GM12878 (cell line): ENCODE measurements around the gene BIRC6. TPM values are rescaled to one million over a fixed set of nuclear protein-coding genes. Genes with fewer than 3 reads are reported as not detected.

Experiments used
- ATAC-seq: fragments of 200-7000 bp; cut with Tn5 transposase; 3 replicates; pipeline ENCODE4 v1.9.1; 2020; ENCODE audit warnings: mild to moderate bottlenecking, moderate library complexity
- BruUV-seq: library from RNA; stranded (reverse); fragments of 400-500 nt; replicated peaks from 2 replicates; lab custom pipeline; 2021; lab: Mats Ljungman, UMichigan
- CTCF ChIA-PET: fragments of 300-600 bp; sonication (Branson Sonifier 250); formaldehyde crosslinking; extraction: SDS; loops from one replicate; lab custom pipeline; 2021; ENCODE audit warnings: inconsistent platforms; lab: Yijun Ruan, JAX
- POLR2A ChIA-PET: fragments of 350-600 bp; formaldehyde crosslinking; extraction: SDS; loops from one replicate; lab custom pipeline; 2021; ENCODE audit warnings: inconsistent platforms; lab: Charles Lee
- RAD21 ChIA-PET: fragments of 300-600 bp; sonication (Branson Sonifier 250); formaldehyde crosslinking; loops from one replicate; lab custom pipeline; 2023; ENCODE audit warnings: antibody characterized with exemption; ENCODE audit not compliant: unreplicated experiment; lab: Charles Lee
- SMC1A ChIA-PET: fragments of 300-600 bp; sonication (Branson Sonifier 250); formaldehyde crosslinking; loops from one replicate; lab custom pipeline; 2023; ENCODE audit not compliant: unreplicated experiment, uncharacterized antibody; lab: Charles Lee
- DNase-seq: peaks from one replicate; pipeline ENCODE4 v3.0.0-alpha.2; 2011; ENCODE audit warnings: low read depth, low spot score
- FAIRE-seq: peaks from 3 replicates; lab custom pipeline; 2011; peaks lifted over from hg19 to GRCh38; lab: Jason Lieb, UNC
- H2AFZ ChIP-seq: 2 replicates; pipeline ENCODE4 v1.6.0; 2011; ENCODE audit warnings: low read depth, low read length, control low read depth; ENCODE audit not compliant: control insufficient read depth
- H3K27ac ChIP-seq: 2 replicates; pipeline ENCODE4 v1.5.1; 2011; ENCODE audit warnings: control low read depth; ENCODE audit not compliant: control insufficient read depth, insufficient read depth
- H3K27me3 ChIP-seq, 2 experiments: replicated peaks in 1 of 2; 2 replicates each; pipeline versions ENCODE4 v1.6.0 to v1.6.1; 2011; ENCODE audit warnings: low read length in 1 of 2; ENCODE audit not compliant: control insufficient read depth in 2 of 2, insufficient read depth in 2 of 2
- H3K36me3 ChIP-seq, 2 experiments: 2 replicates each; pipeline ENCODE4 v1.5.1; 2011; ENCODE audit warnings: low read length in 1 of 2; ENCODE audit not compliant: control insufficient read depth in 2 of 2, insufficient read depth in 2 of 2
- H3K4me1 ChIP-seq: 2 replicates; pipeline ENCODE4 v1.6.1; 2011; ENCODE audit warnings: mild to moderate bottlenecking, low read length, moderate library complexity, mixed read lengths; ENCODE audit not compliant: control insufficient read depth, insufficient read depth
- H3K4me2 ChIP-seq: 2 replicates; pipeline ENCODE4 v1.6.0; 2011; ENCODE audit warnings: control low read depth; ENCODE audit not compliant: control insufficient read depth, insufficient read depth
- H3K4me3 ChIP-seq: fragments of 200-600 bp; sonication (generic); 2 replicates; pipeline ENCODE4 v1.5.1; 2016
- H3K79me2 ChIP-seq: 2 replicates; pipeline ENCODE4 v1.6.0; 2011; ENCODE audit warnings: low read length; ENCODE audit not compliant: control insufficient read depth, insufficient read depth
- H3K9ac ChIP-seq: 2 replicates; pipeline ENCODE4 v1.8.0; 2011; ENCODE audit warnings: low read length, control low read depth, mixed read lengths; ENCODE audit not compliant: control insufficient read depth, insufficient read depth
- H3K9me3 ChIP-seq: replicated peaks from 3 replicates; pipeline ENCODE4 v1.5.1; 2011; ENCODE audit warnings: mild to moderate bottlenecking, low read length; ENCODE audit not compliant: control insufficient read depth, insufficient read depth
- H4K20me1 ChIP-seq: 2 replicates; pipeline ENCODE4 v1.6.0; 2011; ENCODE audit not compliant: control insufficient read depth, insufficient read depth
- MEF2A ChIP-seq: IDR thresholded peaks from 2 replicates; pipeline ENCODE4 v1.6.1; 2011; ENCODE audit warnings: low read depth, mild to moderate bottlenecking, low read length, moderate library complexity; ENCODE audit not compliant: insufficient read depth
- MTA2 ChIP-seq: fragments of 450-650 bp; IDR thresholded peaks from 2 replicates; pipeline ENCODE4 v1.6.1; 2016; ENCODE audit warnings: low read depth, mild to moderate bottlenecking, moderate library complexity
- RAD21 ChIP-seq: IDR thresholded peaks from 2 replicates; pipeline ENCODE4 v1.6.1; 2011; ENCODE audit warnings: mild to moderate bottlenecking, low read depth, low read length, moderate library complexity; ENCODE audit not compliant: insufficient read depth
- SMC3 ChIP-seq: IDR thresholded peaks from 2 replicates; pipeline ENCODE4 v1.6.1; 2011; ENCODE audit warnings: low read length, improper control_type of control experiment, borderline replicate concordance
- SPI1 ChIP-seq: IDR thresholded peaks from 2 replicates; pipeline ENCODE4 v1.6.1; 2011; ENCODE audit warnings: low read depth, mild to moderate bottlenecking, low read length, moderate library complexity, borderline replicate concordance; ENCODE audit not compliant: insufficient read depth
- ZNF24 ChIP-seq: fragments of 450-650 bp; IDR thresholded peaks from 2 replicates; pipeline ENCODE4 v1.6.1; 2017; ENCODE audit warnings: antibody characterized with exemption, mild to moderate bottlenecking
- WGBS: methylation state at CpG from one replicate; pipeline ENCODE4 v1.1.6; 2016; ENCODE audit warnings: low lambda C conversion rate; ENCODE audit not compliant: insufficient replicate concordance, insufficient coverage; ENCODE audit errors: missing lambda C conversion rate; 5-methylcytosine and 5-hydroxymethylcytosine counted together
- in situ Hi-C: fragments of 300-500 bp; cut with MboI; formaldehyde crosslinking; loops from 9 replicates; pipeline ENCODE4 v1.14.3; 2018; ENCODE audit warnings: mixed read lengths
- intact Hi-C: fragments of 100-400 bp; cut with micrococcal nuclease; formaldehyde crosslinking; loops from one replicate; pipeline ENCODE4 v1.14.2; 2022; ENCODE audit not compliant: unreplicated experiment
- polyA plus RNA-seq, 11 experiments: library from polyadenylated mRNA; depleted of rRNA in 4 of 11; unstranded in 6 of 11; stranded (reverse) in 5 of 11; fragments of >200 nt; fragmentation: Nextera tagmentation in 4 of 11; fragmentation: Illumina TruSeq in 1 of 11; extraction: Ambion mirVana in 4 of 11; extraction: Trizol in 1 of 11; gene quantifications; 1 replicate in 1 of 11; 2 replicates in 10 of 11; pipeline versions ENCODE4 v1.2.1 to v1.2.3, GENCODE V29; 2011 to 2016; ENCODE audit warnings: inconsistent platforms in 2 of 11, missing spikeins in 2 of 11, low read depth in 1 of 11
- total RNA-seq, 4 experiments: library from RNA; depleted of rRNA in 3 of 4; stranded (reverse); fragments of >200 nt in 3 of 4; fragmentation: Illumina TruSeq in 1 of 4; extraction: Trizol in 1 of 4; gene quantifications; 2 replicates each; pipeline versions ENCODE4 v1.2.1 to v1.2.3, GENCODE V29; 2013 to 2021
- TF ChIP-seq, protein P1 (sequence below), 3 experiments: IDR thresholded peaks in 2 of 3; conservative IDR thresholded peaks in 1 of 3; 2 replicates each; pipeline ENCODE4 v1.5.1; 2011; ENCODE audit warnings: low read depth in 3 of 3, low read length in 3 of 3, mild to moderate bottlenecking in 3 of 3, control low read depth in 2 of 3, moderate library complexity in 2 of 3, inconsistent platforms in 1 of 3, mixed read lengths in 1 of 3; ENCODE audit not compliant: control insufficient read depth in 2 of 3, insufficient read depth in 1 of 3; ENCODE audit errors: extremely low read depth in 1 of 3

The BIRC6 gene
- total and polyA plus RNA-seq, 10 of the 15 experiments (the other 5 are each of a cell fraction or from before 2014, with no cell fraction given) = 18.8 to 118 (median 55.0) TPM

DNA sequence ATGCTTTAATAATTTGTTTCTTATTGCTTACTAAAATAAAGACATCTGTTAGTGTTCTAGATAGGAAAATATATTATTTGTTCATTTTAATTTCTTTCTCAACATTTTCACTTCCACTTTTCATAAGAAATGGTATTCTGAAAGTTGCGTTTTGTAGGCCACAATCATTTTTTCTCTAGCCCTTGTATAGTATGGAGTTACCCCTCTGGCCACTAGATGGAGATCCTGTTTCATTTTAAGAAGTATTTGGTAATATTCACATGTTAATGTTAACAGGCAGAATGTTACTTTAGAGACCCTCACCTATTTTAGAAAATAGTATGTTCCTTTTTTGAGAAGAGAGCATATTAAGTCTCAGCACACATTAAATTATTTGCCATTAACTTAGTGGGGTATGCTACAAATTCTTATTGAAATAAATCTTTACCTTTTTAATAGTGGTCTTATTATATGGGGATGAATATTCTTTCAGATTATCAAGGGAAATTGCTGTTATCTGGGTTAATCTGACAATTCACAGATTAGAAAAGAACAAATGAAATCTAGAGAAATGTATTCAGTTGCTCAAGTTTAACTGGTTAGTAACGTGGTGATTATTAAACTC lies 197.1 kb downstream of the BIRC6 start:
- no TSS peak for BruUV-seq
- intact Hi-C loops (loop anchor here (5.0 to 10.0 kb wide), 3 partner anchors 393 to 1031 kb away; partner anchors contain the start of gene LTBP1), in situ Hi-C loops (loop anchor here (10.0 kb wide), 1 partner anchor 821 kb away; no protein-coding TSS in a partner anchor)
- WGBS = 50% methylated on average over 2 of the region's 2 CpGs
- FAIRE-seq (peak; percentile 70), ATAC-seq (peak; percentile 99), DNase-seq (peak; percentile 19)
- H3K36me3 ChIP-seq = peaks cover 0 to 12% of the 10 kb centered on the region in 2 experiments; a peak in 2 of 4 replicates
- peaks cover 4% of the 10 kb centered on the region for H3K4me1 ChIP-seq
- H4K20me1 ChIP-seq = no peaks in the 10 kb centered on the region
- H2AFZ ChIP-seq = no peak overlapping the region
- ChIA-PET RAD21 (no interaction called here), POLR2A (no interaction called here), CTCF (interaction anchor here (1.0 kb wide), 1 partner anchor 40 kb away, joined by 3 read pairs; no protein-coding TSS in a partner anchor)
- no peaks in the 10 kb centered on the region for H3K9me3 ChIP-seq
- H3K27me3 ChIP-seq = no peaks in the 10 kb centered on the region
- H3K9ac ChIP-seq = no peak overlapping the region
- H3K79me2 ChIP-seq = no peaks in the 10 kb centered on the region
- H3K4me3 ChIP-seq = no peak overlapping the region
- H3K4me2 ChIP-seq = no peak overlapping the region
- TF ChIP-seq, protein P1, sequence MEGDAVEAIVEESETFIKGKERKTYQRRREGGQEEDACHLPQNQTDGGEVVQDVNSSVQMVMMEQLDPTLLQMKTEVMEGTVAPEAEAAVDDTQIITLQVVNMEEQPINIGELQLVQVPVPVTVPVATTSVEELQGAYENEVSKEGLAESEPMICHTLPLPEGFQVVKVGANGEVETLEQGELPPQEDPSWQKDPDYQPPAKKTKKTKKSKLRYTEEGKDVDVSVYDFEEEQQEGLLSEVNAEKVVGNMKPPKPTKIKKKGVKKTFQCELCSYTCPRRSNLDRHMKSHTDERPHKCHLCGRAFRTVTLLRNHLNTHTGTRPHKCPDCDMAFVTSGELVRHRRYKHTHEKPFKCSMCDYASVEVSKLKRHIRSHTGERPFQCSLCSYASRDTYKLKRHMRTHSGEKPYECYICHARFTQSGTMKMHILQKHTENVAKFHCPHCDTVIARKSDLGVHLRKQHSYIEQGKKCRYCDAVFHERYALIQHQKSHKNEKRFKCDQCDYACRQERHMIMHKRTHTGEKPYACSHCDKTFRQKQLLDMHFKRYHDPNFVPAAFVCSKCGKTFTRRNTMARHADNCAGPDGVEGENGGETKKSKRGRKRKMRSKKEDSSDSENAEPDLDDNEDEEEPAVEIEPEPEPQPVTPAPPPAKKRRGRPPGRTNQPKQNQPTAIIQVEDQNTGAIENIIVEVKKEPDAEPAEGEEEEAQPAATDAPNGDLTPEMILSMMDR (IDR thresholded peaks at IDR 0.05 in 2 of 3, conservative IDR thresholded peaks at IDR 0.05 in 1 of 3; ENCODE audit: control insufficient read depth in 2 of 3, extremely low read depth in 1 of 3, insufficient read depth in 1 of 3, low read depth in 3 of 3, low read length in 3 of 3) = peak; percentile 66 to 75 (median 70)
- TF ChIP-seq SMC3 = peak; percentile 63
- TF ChIP-seq MTA2 = no peak
- peak; percentile 60; the same call in 1 of the 2 replicates for TF ChIP-seq SPI1
- peak; percentile 76 for TF ChIP-seq RAD21
- no peak for TF ChIP-seq MEF2A
- TF ChIP-seq ZNF24 = peak; percentile 70; the same call in 1 of the 2 replicates
- TF ChIP-seq, all 136 proteins: peak for 5
- SMC1A ChIA-PET = interaction anchor here (1.5 kb wide), 1 partner anchor 38 kb away, joined by 3 read pairs; no protein-coding TSS in a partner anchor
- H3K27ac ChIP-seq = no peak overlapping the region
